Loucy (cell line): ENCODE results near the gene ZNF83.

Source experiments
- CTCF ChIP-seq: fragments of 200-600 bp; sonication (generic); conservative IDR thresholded peaks from 2 replicates; pipeline ENCODE4 v1.5.1; 2014; ENCODE audit warnings: mild to moderate bottlenecking, antibody characterized with exemption, low read length
- EZH2phosphoT487 ChIP-seq: fragments of 200-600 bp; IDR thresholded peaks from 2 replicates; pipeline ENCODE4 v1.6.1; 2018; ENCODE audit warnings: antibody characterized with exemption, mild to moderate bottlenecking, moderate library complexity, borderline replicate concordance

DNA sequence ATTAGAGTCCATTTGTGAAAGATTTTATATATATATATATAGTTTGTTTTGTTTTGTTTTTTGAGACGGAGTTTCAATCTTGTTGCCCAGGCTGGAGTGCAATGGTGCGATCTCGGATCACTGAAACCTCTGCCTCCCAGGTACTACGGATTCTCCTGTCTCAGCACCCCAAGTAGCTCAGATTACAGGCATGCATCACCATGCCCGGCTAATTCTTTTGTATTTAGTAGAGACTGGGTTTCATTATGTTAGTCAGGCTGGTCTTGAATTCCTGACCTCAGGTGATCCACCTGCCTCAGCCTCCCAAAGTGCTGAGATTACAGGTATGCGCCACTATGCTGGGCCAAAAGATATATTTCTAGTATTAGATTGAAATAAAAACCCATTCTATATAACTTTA is 72.0 kb downstream of the ZNF83 start:
- TF ChIP-seq CTCF = no peak
- TF ChIP-seq EZH2phosphoT487 = no peak
